Erythroblast (primary cell): ENCODE data around the gene SLC12A9.

Experiments used
- GATA1 ChIP-seq: IDR thresholded peaks from 2 replicates; pipeline ENCODE4 v1.6.1; 2011; ENCODE audit warnings: low read depth, mild to moderate bottlenecking, control low read depth, low read length, moderate library complexity
- POLR2A ChIP-seq: IDR thresholded peaks from 2 replicates; pipeline ENCODE4 v1.6.1; 2011; ENCODE audit warnings: mild to moderate bottlenecking, low read length

DNA sequence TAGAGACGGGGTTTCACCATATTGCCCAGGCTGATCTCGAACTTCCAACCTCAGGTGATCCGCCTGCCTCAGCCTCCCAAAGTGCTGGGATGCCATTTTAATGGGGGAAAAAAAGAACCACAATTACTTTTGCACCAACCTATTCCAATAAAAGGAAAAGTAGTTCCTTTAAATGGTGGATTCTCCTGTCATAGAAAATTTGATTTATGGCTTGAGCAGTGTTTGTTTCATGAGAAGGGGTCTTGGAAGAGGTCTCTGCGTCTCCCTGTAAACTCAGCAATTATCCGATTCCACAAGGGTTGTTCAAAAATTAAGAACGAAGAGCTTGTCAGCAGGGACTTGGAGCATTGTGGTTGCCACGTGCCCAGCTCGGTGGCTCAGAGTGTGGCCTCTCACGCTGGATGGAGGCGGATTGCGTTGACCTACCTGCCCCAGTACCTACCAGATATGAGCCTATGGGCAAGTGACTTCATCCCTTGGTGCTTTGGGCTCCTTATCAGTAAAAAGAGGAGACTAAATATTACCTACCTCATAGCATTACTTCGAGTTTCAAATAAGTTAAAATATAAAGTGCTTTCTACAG lies 11.8 kb downstream of the SLC12A9 start:
- TF ChIP-seq POLR2A (no peak), GATA1 (no peak)
